HCT116 (cell line): ENCODE data around the gene PSMA7. TPM values are rescaled to one million over a fixed set of nuclear protein-coding genes. Genes with fewer than 3 reads are reported as not detected.

Source experiments
- ATAC-seq: fragments of 200-7000 bp; cut with Tn5 transposase; 2 replicates; pipeline ENCODE4 v1.9.1; 2020; ENCODE audit warnings: mild to moderate bottlenecking, moderate library complexity
- BruUV-seq: library from RNA; stranded (reverse); fragments of 400-500 nt; replicated peaks from 2 replicates; lab custom pipeline; 2021; lab: Mats Ljungman, UMichigan
- CTCF ChIA-PET: fragments of 300-600 bp; sonication (Branson Sonifier 250); formaldehyde crosslinking; loops from one replicate; lab custom pipeline; 2021; ENCODE audit warnings: antibody characterized with exemption; lab: Charles Lee
- POLR2A ChIA-PET: fragments of 300-600, 350-600 bp; sonication (Branson Sonifier 250); formaldehyde crosslinking; loops from one replicate; lab custom pipeline; 2021; ENCODE audit warnings: antibody characterized with exemption; lab: Charles Lee
- RAD21 ChIA-PET, 2 experiments: fragments of 300-600 bp; sonication (Branson Sonifier 250); formaldehyde crosslinking; loops; one replicate each; lab custom pipeline; 2023; ENCODE audit warnings: low total read pairs in 2 of 2; ENCODE audit not compliant: uncharacterized antibody in 2 of 2, unreplicated experiment in 2 of 2, low non-redundant PET in 1 of 2; lab: Charles Lee
- DNase-seq: peaks from one replicate; pipeline ENCODE4 v3.0.0-alpha.2; 2010; ENCODE audit warnings: low read depth, low spot score
- H2AFZ ChIP-seq: fragments of 200-600 bp; shearing (Covaris generic), sonication (generic); 2 replicates; pipeline ENCODE4 v1.6.1; 2017; ENCODE audit warnings: low read depth, mixed run types, mixed read lengths, antibody characterized with exemption, low read length; ENCODE audit not compliant: poor library complexity, severe bottlenecking
- H3K27ac ChIP-seq: 2 replicates; pipeline ENCODE4 v1.5.1; 2012; ENCODE audit warnings: low read depth, low read length
- H3K27me3 ChIP-seq: fragments of 200-600 bp; sonication (generic); 2 replicates; pipeline ENCODE4 v1.6.1; 2016; ENCODE audit warnings: mixed run types, low read length, mixed read lengths; ENCODE audit not compliant: insufficient read depth
- H3K36me3 ChIP-seq, 2 experiments: fragments of 200-500 bp in 1 of 2; fragments of 200-600 bp in 1 of 2; sonication (Bioruptor generic) in 1 of 2; sonication (generic) in 1 of 2; 2 replicates each; pipeline versions ENCODE4 v1.5.1 to v1.6.1; 2014 to 2016; ENCODE audit warnings: low read length in 2 of 2, inconsistent platforms in 1 of 2, mixed read lengths in 1 of 2, mixed run types in 1 of 2; ENCODE audit not compliant: insufficient read depth in 2 of 2, control insufficient read depth in 1 of 2
- H3K4me1 ChIP-seq, 2 experiments: fragments of 200-600 bp in 1 of 2; sonication (generic) in 1 of 2; 2 replicates each; pipeline versions ENCODE4 v1.5.1 to v1.6.1; 2012 to 2017; ENCODE audit warnings: low read length in 2 of 2, inconsistent platforms in 1 of 2, mild to moderate bottlenecking in 1 of 2, mixed read lengths in 1 of 2, mixed run types in 1 of 2, moderate library complexity in 1 of 2; ENCODE audit not compliant: insufficient read depth in 2 of 2, control insufficient read depth in 1 of 2
- H3K4me2 ChIP-seq: fragments of 200-600 bp; sonication (generic); 2 replicates; pipeline ENCODE4 v1.6.1; 2017; ENCODE audit warnings: mixed run types, low read length, mixed read lengths
- H3K4me3 ChIP-seq, 2 experiments: fragments of 200-600 bp in 1 of 2; sonication (generic) in 1 of 2; replicated peaks in 1 of 2; 2 replicates each; pipeline ENCODE4 v1.5.1; 2011 to 2016; ENCODE audit warnings: low read length in 2 of 2, control low read depth in 1 of 2, low read depth in 1 of 2, mild to moderate bottlenecking in 1 of 2, mixed read lengths in 1 of 2, mixed run types in 1 of 2
- H3K79me2 ChIP-seq: fragments of 200-600 bp; sonication (generic); 2 replicates; pipeline ENCODE4 v1.6.1; 2017; ENCODE audit warnings: mild to moderate bottlenecking, mixed run types, low read length, moderate library complexity, mixed read lengths; ENCODE audit not compliant: insufficient read depth
- H3K9ac ChIP-seq: fragments of 200-600 bp; sonication (generic); 2 replicates; pipeline ENCODE4 v1.6.1; 2016; ENCODE audit warnings: low read length, mixed read lengths
- H3K9me2 ChIP-seq: fragments of 200-600 bp; sonication (generic), shearing (Covaris generic); 2 replicates; pipeline ENCODE4 v1.6.1; 2017; ENCODE audit warnings: mixed run types, mild to moderate bottlenecking, moderate library complexity; ENCODE audit not compliant: insufficient read depth
- H3K9me3 ChIP-seq, 2 experiments: fragments of 200-500 bp in 1 of 2; fragments of 200-600 bp in 1 of 2; sonication (Bioruptor generic) in 1 of 2; sonication (generic) in 1 of 2; 2 replicates each; pipeline ENCODE4 v1.6.1; 2014 to 2017; ENCODE audit warnings: low read length in 2 of 2, mixed read lengths in 2 of 2, inconsistent platforms in 1 of 2, low read depth in 1 of 2, mild to moderate bottlenecking in 1 of 2, mixed run types in 1 of 2, moderate library complexity in 1 of 2; ENCODE audit not compliant: control insufficient read depth in 1 of 2, insufficient read depth in 1 of 2
- H4K20me1 ChIP-seq: fragments of 200-600 bp; sonication (generic), shearing (Covaris generic); 2 replicates; pipeline ENCODE4 v1.6.1; 2017; ENCODE audit warnings: mixed run types, mild to moderate bottlenecking, moderate library complexity; ENCODE audit not compliant: insufficient read depth
- CEBPB ChIP-seq: IDR thresholded peaks from 2 replicates; pipeline ENCODE4 v1.6.1; 2012; ENCODE audit warnings: low read depth
- CTCF ChIP-seq, 3 experiments: fragments of 200-600 bp in 1 of 3; sonication (generic) in 1 of 3; IDR thresholded peaks in 2 of 3; conservative IDR thresholded peaks in 1 of 3; 2 replicates each; pipeline ENCODE4 v1.5.1; 2012 to 2017; ENCODE audit warnings: low read depth in 2 of 3, low read length in 2 of 3, antibody characterized with exemption in 1 of 3, borderline replicate concordance in 1 of 3, control low read depth in 1 of 3, mild to moderate bottlenecking in 1 of 3, mixed read lengths in 1 of 3, mixed run types in 1 of 3, moderate library complexity in 1 of 3; ENCODE audit not compliant: insufficient read depth in 1 of 3
- ELF1 ChIP-seq: IDR thresholded peaks from 2 replicates; pipeline ENCODE4 v1.6.1; 2012; ENCODE audit warnings: low read depth, borderline replicate concordance
- EZH2 ChIP-seq: fragments of 200-600 bp; sonication (generic); IDR thresholded peaks from 2 replicates; pipeline ENCODE4 v1.6.1; 2017; ENCODE audit warnings: antibody characterized with exemption, mixed run types
- EZH2phosphoT487 ChIP-seq: fragments of 200-600 bp; IDR thresholded peaks from 2 replicates; pipeline ENCODE4 v1.6.1; 2018; ENCODE audit warnings: antibody characterized with exemption, borderline replicate concordance
- FOSL1 ChIP-seq: IDR thresholded peaks from 2 replicates; pipeline ENCODE4 v1.6.1; 2012; ENCODE audit warnings: low read depth
- JUND ChIP-seq: IDR thresholded peaks from 2 replicates; pipeline ENCODE4 v1.6.1; 2012
- MAX ChIP-seq: IDR thresholded peaks from 2 replicates; pipeline ENCODE4 v1.6.1; 2012
- RAD21 ChIP-seq: IDR thresholded peaks from 2 replicates; pipeline ENCODE4 v1.6.1; 2012; ENCODE audit warnings: low read depth, mild to moderate bottlenecking
- SP1 ChIP-seq: IDR thresholded peaks from 2 replicates; pipeline ENCODE4 v1.6.1; 2012; ENCODE audit warnings: low read depth
- TCF7L2 ChIP-seq: IDR thresholded peaks from 2 replicates; pipeline ENCODE4 v1.7.0; 2011; ENCODE audit warnings: borderline replicate concordance, inconsistent platforms; ENCODE audit not compliant: insufficient read depth, insufficient read length; ENCODE audit errors: extremely low read depth
- ZBTB33 ChIP-seq: IDR thresholded peaks from 2 replicates; pipeline ENCODE4 v1.6.1; 2011; ENCODE audit warnings: mild to moderate bottlenecking, low read length, moderate library complexity; ENCODE audit not compliant: insufficient replicate concordance; ENCODE audit errors: extremely low read depth
- ZFX ChIP-seq: fragments of 450-650 bp; IDR thresholded peaks from 2 replicates; pipeline ENCODE4 v1.6.1; 2017
- intact Hi-C: fragments of 100-400 bp; cut with micrococcal nuclease; formaldehyde crosslinking; loops from 2 replicates; pipeline ENCODE4 v1.10.0; 2022
- total RNA-seq: library from RNA; stranded (reverse); gene quantifications from one replicate; pipeline ENCODE4 v1.2.1, GENCODE V29; 2021; ENCODE audit not compliant: unreplicated experiment
- TF ChIP-seq, protein P1 (sequence below): IDR thresholded peaks from 2 replicates; pipeline ENCODE4 v1.6.1; 2012; ENCODE audit warnings: low read depth

PSMA7 gene
- total RNA-seq, 1 experiment from 2014 or later = 364 TPM

DNA sequence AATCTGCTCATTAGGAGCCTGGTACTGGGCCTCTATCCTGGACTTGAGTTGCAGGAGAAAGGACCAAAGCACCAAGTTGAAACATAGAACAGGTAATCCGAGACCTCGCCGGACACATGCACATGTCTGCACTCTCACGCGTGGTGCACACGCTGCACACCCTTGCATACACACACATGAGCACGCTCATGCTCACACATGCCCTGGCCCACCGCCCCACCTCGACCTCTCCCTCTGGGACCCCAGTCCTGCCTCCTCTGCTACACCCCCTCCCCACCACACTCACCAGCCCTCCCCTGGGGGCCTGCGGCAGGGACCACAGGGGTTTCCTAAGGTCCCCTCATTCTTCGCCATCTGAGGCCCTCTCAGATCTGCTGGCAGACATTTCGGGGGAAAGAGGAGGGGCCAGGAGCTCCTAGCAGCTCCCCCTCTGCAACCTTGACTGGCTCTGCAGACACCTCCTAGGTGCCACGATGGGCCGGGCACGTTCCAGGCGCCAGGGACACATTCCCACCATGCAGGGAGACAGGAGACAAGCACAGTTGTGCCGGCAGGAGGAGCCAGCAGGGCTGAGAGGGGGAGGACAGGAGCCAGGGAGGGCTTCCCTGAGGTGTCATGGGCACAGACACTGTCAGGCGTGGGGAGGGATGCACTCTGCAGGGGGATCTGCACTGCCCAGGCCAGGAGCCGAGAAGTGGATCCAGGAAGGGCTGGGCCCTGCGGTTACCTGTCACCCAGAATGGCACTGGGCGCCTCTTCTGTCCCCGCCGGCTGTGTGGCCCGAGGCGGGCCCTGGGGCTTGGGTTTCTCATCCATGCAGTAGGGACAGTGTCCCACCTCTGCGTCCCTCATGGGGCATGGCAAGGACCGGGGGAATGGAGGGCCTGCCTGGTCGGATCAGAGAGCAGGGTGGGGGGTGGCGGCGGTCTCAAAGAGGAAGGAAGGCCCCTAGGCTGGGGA is 46.5 kb downstream of the PSMA7 start:
- H3K9me2 ChIP-seq = no peaks in the 10 kb centered on the region
- no peak for TF ChIP-seq ZBTB33
- no peak for TF ChIP-seq EZH2
- TF ChIP-seq MAX = no peak
- TF ChIP-seq TCF7L2 = no peak
- TF ChIP-seq EZH2phosphoT487 = no peak
- TF ChIP-seq, protein P1, sequence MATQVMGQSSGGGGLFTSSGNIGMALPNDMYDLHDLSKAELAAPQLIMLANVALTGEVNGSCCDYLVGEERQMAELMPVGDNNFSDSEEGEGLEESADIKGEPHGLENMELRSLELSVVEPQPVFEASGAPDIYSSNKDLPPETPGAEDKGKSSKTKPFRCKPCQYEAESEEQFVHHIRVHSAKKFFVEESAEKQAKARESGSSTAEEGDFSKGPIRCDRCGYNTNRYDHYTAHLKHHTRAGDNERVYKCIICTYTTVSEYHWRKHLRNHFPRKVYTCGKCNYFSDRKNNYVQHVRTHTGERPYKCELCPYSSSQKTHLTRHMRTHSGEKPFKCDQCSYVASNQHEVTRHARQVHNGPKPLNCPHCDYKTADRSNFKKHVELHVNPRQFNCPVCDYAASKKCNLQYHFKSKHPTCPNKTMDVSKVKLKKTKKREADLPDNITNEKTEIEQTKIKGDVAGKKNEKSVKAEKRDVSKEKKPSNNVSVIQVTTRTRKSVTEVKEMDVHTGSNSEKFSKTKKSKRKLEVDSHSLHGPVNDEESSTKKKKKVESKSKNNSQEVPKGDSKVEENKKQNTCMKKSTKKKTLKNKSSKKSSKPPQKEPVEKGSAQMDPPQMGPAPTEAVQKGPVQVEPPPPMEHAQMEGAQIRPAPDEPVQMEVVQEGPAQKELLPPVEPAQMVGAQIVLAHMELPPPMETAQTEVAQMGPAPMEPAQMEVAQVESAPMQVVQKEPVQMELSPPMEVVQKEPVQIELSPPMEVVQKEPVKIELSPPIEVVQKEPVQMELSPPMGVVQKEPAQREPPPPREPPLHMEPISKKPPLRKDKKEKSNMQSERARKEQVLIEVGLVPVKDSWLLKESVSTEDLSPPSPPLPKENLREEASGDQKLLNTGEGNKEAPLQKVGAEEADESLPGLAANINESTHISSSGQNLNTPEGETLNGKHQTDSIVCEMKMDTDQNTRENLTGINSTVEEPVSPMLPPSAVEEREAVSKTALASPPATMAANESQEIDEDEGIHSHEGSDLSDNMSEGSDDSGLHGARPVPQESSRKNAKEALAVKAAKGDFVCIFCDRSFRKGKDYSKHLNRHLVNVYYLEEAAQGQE = no peak
- TF ChIP-seq ZFX = no peak
- no peak for TF ChIP-seq RAD21
- TF ChIP-seq JUND = no peak
- no peak for TF ChIP-seq ELF1
- TF ChIP-seq CEBPB = no peak
- TF ChIP-seq FOSL1 = no peak
- TF ChIP-seq SP1 = no peak
- no peak for TF ChIP-seq CTCF (IDR thresholded peaks at IDR 0.05 in 2 of 3, conservative IDR thresholded peaks at IDR 0.05 in 1 of 3; ENCODE audit: borderline replicate concordance in 1 of 3, insufficient read depth in 1 of 3, low read depth in 2 of 3, low read length in 2 of 3)
- TF ChIP-seq, all 23 proteins: peak for 0
- DNase-seq (no peak), ATAC-seq (no peak)
- intact Hi-C loops = no loop called here
- RAD21 ChIA-PET = no interaction called here
- no TSS peak for BruUV-seq
- H3K27ac ChIP-seq = no peak overlapping the region
- H3K36me3 ChIP-seq = no peaks in the 10 kb centered on the region
- H3K4me2 ChIP-seq = no peak overlapping the region
- no peak overlapping the region for H3K4me3 ChIP-seq
- POLR2A ChIA-PET = no interaction called here
- no peaks in the 10 kb centered on the region for H4K20me1 ChIP-seq
- H3K4me1 ChIP-seq = peaks cover 0 to 7% of the 10 kb centered on the region in 2 experiments; a peak in 2 of 4 replicates
- H3K9ac ChIP-seq = no peak overlapping the region
- no peaks in the 10 kb centered on the region for H3K27me3 ChIP-seq
- no peak overlapping the region for H2AFZ ChIP-seq
- no peaks in the 10 kb centered on the region for H3K79me2 ChIP-seq
- no peaks in the 10 kb centered on the region for H3K9me3 ChIP-seq
- CTCF ChIA-PET = no interaction called here
